Astrocyte (in vitro differentiated cells and primary cell): ENCODE data around the gene GALNT17. TPM values are rescaled to one million over a fixed set of nuclear protein-coding genes. Genes with fewer than 3 reads are reported as not detected.

ENCODE experiments used
- DNase-seq: peaks from one replicate; pipeline ENCODE4 v3.0.0-alpha.2; 2010; ENCODE audit warnings: low read depth
- FAIRE-seq: peaks from 2 replicates; lab custom pipeline; 2011; peaks lifted over from hg19 to GRCh38; lab: Jason Lieb, UNC
- H2AFZ ChIP-seq: 2 replicates; pipeline ENCODE4 v1.6.0; 2012; ENCODE audit warnings: low read depth, low read length, inconsistent platforms
- H3K27ac ChIP-seq: 2 replicates; pipeline ENCODE4 v1.5.1; 2011; ENCODE audit warnings: low read depth, low read length, inconsistent platforms
- H3K27me3 ChIP-seq: 2 replicates; pipeline ENCODE4 v1.6.0; 2011; ENCODE audit warnings: low read length, inconsistent platforms; ENCODE audit not compliant: insufficient read depth
- H3K36me3 ChIP-seq: 2 replicates; pipeline ENCODE4 v1.5.1; 2011; ENCODE audit warnings: low read length, inconsistent platforms; ENCODE audit not compliant: insufficient read depth
- H3K4me1 ChIP-seq: 2 replicates; pipeline ENCODE4 v1.5.1; 2011; ENCODE audit warnings: low read length, inconsistent platforms; ENCODE audit not compliant: insufficient read depth
- H3K4me2 ChIP-seq: 2 replicates; pipeline ENCODE4 v1.6.0; 2012; ENCODE audit warnings: low read length, inconsistent platforms
- H3K4me3 ChIP-seq: 2 replicates; pipeline ENCODE4 v1.5.1; 2011; ENCODE audit warnings: low read depth, mild to moderate bottlenecking, low read length, inconsistent platforms; ENCODE audit not compliant: insufficient read depth
- H3K79me2 ChIP-seq: 2 replicates; pipeline ENCODE4 v1.6.0; 2012; ENCODE audit warnings: mild to moderate bottlenecking, low read length, inconsistent platforms; ENCODE audit not compliant: insufficient read depth
- H3K9ac ChIP-seq: 2 replicates; pipeline ENCODE4 v1.6.0; 2012; ENCODE audit warnings: mild to moderate bottlenecking, low read length, inconsistent platforms
- H3K9me3 ChIP-seq: 2 replicates; pipeline ENCODE4 v1.5.1; 2012; ENCODE audit warnings: low read depth, mild to moderate bottlenecking, low read length, inconsistent platforms; ENCODE audit not compliant: insufficient read depth
- H4K20me1 ChIP-seq: 2 replicates; pipeline ENCODE4 v1.6.0; 2012; ENCODE audit warnings: low read length, inconsistent platforms; ENCODE audit not compliant: insufficient read depth
- H3K27ac Mint-ChIP-seq: one replicate; pipeline ENCODE4 v1.8.0; 2021; ENCODE audit warnings: mild to moderate bottlenecking, mixed read lengths; ENCODE audit not compliant: unreplicated experiment
- H3K27me3 Mint-ChIP-seq: one replicate; pipeline ENCODE4 v1.8.0; 2021; ENCODE audit warnings: low read depth, mixed read lengths; ENCODE audit not compliant: unreplicated experiment
- H3K36me3 Mint-ChIP-seq: one replicate; pipeline ENCODE4 v1.8.0; 2021; ENCODE audit warnings: low read depth, mixed read lengths; ENCODE audit not compliant: unreplicated experiment
- H3K4me1 Mint-ChIP-seq: one replicate; pipeline ENCODE4 v1.8.0; 2021; ENCODE audit warnings: low read depth, mixed read lengths; ENCODE audit not compliant: unreplicated experiment
- H3K4me3 Mint-ChIP-seq: one replicate; pipeline ENCODE4 v1.8.0; 2021; ENCODE audit warnings: mild to moderate bottlenecking, moderate library complexity, mixed read lengths; ENCODE audit not compliant: unreplicated experiment
- H3K9me3 Mint-ChIP-seq: one replicate; pipeline ENCODE4 v1.8.0; 2021; ENCODE audit warnings: mild to moderate bottlenecking, mixed read lengths; ENCODE audit not compliant: unreplicated experiment
- EZH2 ChIP-seq: IDR thresholded peaks from 2 replicates; pipeline ENCODE4 v1.6.1; 2012; ENCODE audit warnings: mild to moderate bottlenecking, low read length, inconsistent platforms; ENCODE audit not compliant: insufficient read depth
- total RNA-seq: library from RNA; stranded (reverse); gene quantifications from 2 replicates; pipeline ENCODE4 v1.2.1, GENCODE V29; 2021
- TF ChIP-seq, protein P1 (sequence below): IDR thresholded peaks from 2 replicates; pipeline ENCODE4 v1.5.1; 2011; ENCODE audit warnings: low read depth, mild to moderate bottlenecking, inconsistent platforms, low read length, moderate library complexity; ENCODE audit not compliant: insufficient read depth

The GALNT17 gene
- total RNA-seq, 1 donor from 2014 or later = 7.8 TPM

- Mint-ChIP-seq H3K36me3 (peaks cover 4% of the 10 kb centered on the region), H3K4me3 (no peak overlapping the region), H3K27ac (no peak overlapping the region), H3K27me3 (no peaks in the 10 kb centered on the region), H3K9me3 (peaks cover 3% of the 10 kb centered on the region), H3K4me1 (peaks cover 4% of the 10 kb centered on the region)
- no peaks in the 10 kb centered on the region for H3K79me2 ChIP-seq
- H3K27ac ChIP-seq = no peak overlapping the region
- no peak overlapping the region for H2AFZ ChIP-seq
- peaks cover 3% of the 10 kb centered on the region for H3K9me3 ChIP-seq
- TF ChIP-seq, protein P1, sequence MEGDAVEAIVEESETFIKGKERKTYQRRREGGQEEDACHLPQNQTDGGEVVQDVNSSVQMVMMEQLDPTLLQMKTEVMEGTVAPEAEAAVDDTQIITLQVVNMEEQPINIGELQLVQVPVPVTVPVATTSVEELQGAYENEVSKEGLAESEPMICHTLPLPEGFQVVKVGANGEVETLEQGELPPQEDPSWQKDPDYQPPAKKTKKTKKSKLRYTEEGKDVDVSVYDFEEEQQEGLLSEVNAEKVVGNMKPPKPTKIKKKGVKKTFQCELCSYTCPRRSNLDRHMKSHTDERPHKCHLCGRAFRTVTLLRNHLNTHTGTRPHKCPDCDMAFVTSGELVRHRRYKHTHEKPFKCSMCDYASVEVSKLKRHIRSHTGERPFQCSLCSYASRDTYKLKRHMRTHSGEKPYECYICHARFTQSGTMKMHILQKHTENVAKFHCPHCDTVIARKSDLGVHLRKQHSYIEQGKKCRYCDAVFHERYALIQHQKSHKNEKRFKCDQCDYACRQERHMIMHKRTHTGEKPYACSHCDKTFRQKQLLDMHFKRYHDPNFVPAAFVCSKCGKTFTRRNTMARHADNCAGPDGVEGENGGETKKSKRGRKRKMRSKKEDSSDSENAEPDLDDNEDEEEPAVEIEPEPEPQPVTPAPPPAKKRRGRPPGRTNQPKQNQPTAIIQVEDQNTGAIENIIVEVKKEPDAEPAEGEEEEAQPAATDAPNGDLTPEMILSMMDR = no peak
- TF ChIP-seq EZH2 = no peak
- H3K4me2 ChIP-seq = no peak overlapping the region
- no peak overlapping the region for H3K4me3 ChIP-seq
- DNase-seq (no peak), FAIRE-seq (no peak)
- H4K20me1 ChIP-seq = no peaks in the 10 kb centered on the region
- no peaks in the 10 kb centered on the region for H3K36me3 ChIP-seq
- H3K4me1 ChIP-seq = no peaks in the 10 kb centered on the region
- H3K27me3 ChIP-seq = no peaks in the 10 kb centered on the region
- no peak overlapping the region for H3K9ac ChIP-seq
These were observed 132.1 kb downstream of the GALNT17 start for GRCh38 chr7:71264005-71264404.

- DNase-seq (no peak), FAIRE-seq (no peak)
- no peak overlapping the region for H3K27ac ChIP-seq
- H4K20me1 ChIP-seq = no peaks in the 10 kb centered on the region
- H3K27me3 ChIP-seq = no peaks in the 10 kb centered on the region
- peaks cover 3% of the 10 kb centered on the region for H3K9me3 ChIP-seq
- Mint-ChIP-seq H3K27me3 (no peaks in the 10 kb centered on the region), H3K4me3 (no peak overlapping the region), H3K27ac (no peak overlapping the region), H3K9me3 (peaks cover 3% of the 10 kb centered on the region), H3K4me1 (peaks cover 3% of the 10 kb centered on the region), H3K36me3 (peaks cover 1% of the 10 kb centered on the region)
- no peak for TF ChIP-seq EZH2
- TF ChIP-seq, protein P1 = no peak
- H3K4me2 ChIP-seq = no peak overlapping the region
- no peak overlapping the region for H3K9ac ChIP-seq
- H3K79me2 ChIP-seq = no peaks in the 10 kb centered on the region
- no peaks in the 10 kb centered on the region for H3K4me1 ChIP-seq
- H3K36me3 ChIP-seq = no peaks in the 10 kb centered on the region
- no peak overlapping the region for H3K4me3 ChIP-seq
- H2AFZ ChIP-seq = no peak overlapping the region
These were observed 135.0 kb downstream of the GALNT17 start for GRCh38 chr7:71266912-71267311.

DNA sequence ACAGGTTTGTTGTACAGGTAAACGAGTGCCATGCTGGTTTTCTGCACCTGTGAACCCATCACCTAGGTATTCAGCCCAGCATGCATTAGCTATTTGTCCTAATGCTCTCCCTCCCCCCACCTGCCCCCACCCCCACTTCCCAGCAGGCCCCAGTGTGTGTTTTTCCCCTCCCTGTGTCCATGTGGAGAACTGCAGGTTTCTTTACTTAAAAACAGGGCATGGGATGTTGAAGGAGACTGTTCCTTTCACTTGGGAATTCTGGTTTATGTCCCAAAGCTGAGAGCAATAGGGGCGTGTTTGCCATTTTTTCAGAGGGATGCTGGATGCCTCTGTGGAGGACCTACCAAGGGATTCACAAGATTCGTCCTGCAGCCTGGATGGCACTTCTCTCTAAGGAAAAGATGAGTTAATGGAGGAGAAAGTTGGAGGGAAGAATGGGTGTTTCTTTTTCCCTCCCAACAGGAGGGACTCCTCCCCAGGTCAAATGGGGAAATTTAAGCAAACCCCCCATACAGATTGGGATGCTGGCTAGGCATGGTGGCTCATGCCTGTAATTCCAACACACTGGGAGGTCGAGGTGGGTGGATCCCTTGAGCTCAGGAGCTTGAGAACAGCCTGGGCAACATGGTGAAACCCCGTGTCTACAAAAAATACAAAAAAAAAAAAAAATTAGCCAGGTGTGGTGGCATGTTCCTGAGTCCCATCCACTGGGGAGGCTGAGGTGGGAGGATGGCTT, 136.0 kb downstream of the GALNT17 start:
- Histone ChIP-seq H3K9ac (no peak overlapping the region), H3K4me2 (no peak overlapping the region), H3K27ac (no peak overlapping the region), H2AFZ (no peak overlapping the region), H3K79me2 (no peaks in the 10 kb centered on the region), H3K4me3 (no peak overlapping the region), H4K20me1 (no peaks in the 10 kb centered on the region), H3K27me3 (no peaks in the 10 kb centered on the region), H3K9me3 (peaks cover 3% of the 10 kb centered on the region), H3K4me1 (no peaks in the 10 kb centered on the region), H3K36me3 (no peaks in the 10 kb centered on the region)
- peaks cover 3% of the 10 kb centered on the region for H3K9me3 Mint-ChIP-seq
- TF ChIP-seq, protein P1 = no peak
- no peak for TF ChIP-seq EZH2
- no peak overlapping the region for H3K4me3 Mint-ChIP-seq
- peaks cover 7% of the 10 kb centered on the region for H3K4me1 Mint-ChIP-seq
- H3K27ac Mint-ChIP-seq = no peak overlapping the region
- FAIRE-seq = no peak
- DNase-seq = no peak
- no peaks in the 10 kb centered on the region for H3K27me3 Mint-ChIP-seq
- H3K36me3 Mint-ChIP-seq = peaks cover 1% of the 10 kb centered on the region
